GOT3 (cell line): ENCODE data around the gene NLK.

ENCODE experiments used
- DNase-seq: peaks from one replicate; lab custom pipeline; 2025; ENCODE audit warnings: mixed read lengths; lab: John Stamatoyannopoulos, UW

The NLK gene

DNA sequence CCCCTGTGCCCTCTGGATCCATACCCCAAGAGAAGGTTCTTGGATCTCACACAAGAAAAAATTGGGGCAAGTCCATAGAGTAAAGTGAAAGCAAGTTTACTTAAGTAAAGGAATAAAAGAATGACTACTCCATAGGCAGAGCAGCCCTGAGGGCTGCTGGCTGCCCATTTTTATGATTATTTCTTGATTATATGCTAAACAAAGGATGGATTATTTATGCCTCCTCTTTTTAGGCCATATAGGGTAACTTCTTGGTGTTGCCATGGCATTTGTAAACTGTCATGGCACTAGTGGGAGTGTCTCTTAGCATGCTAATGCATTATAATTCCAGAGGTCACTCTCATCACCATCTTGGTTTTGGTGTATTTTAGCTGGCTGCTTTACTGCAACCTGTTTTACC lies 70.8 kb downstream of the NLK start:
- DNase-seq = no peak

DNA sequence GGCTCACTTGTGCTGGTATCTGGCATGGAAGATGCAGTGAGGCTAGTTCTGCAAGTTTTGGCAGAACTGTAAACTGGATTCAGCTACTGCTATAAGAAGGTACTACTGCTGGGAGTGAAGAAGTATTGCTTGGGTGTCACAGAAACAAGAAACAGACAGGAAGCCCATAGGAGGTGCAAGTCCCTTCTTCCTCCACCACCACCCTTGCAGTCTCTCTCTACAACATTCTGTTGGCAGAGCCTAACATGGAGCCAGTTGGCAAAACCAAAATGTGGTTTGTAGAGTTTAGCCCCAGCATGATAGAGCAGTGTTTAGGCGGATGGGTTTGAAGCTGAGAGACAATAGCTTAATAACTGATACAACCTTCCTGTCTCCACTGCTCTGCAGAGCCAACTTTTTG lies 72.6 kb downstream of the NLK start:
- no peak for DNase-seq

DNA sequence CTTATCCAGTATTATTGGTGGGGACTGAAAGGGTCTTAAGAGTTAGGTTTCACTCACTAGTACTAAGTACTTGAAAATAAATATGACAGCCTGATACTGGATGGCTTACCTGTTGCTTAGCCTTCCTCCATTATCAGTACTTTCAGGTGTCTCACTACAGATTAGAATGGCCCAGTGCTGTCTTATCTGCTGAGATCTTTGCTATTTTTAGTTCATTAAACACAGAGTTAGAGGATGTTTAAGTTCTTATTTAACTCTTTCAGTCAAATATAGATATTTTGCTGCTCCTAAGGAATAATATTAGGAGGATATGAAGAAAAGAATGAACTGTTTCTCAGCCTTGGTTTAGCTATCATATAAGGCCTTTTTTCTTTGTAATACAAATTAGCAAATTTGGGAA lies 74.8 kb downstream of the NLK start:
- no peak for DNase-seq

DNA sequence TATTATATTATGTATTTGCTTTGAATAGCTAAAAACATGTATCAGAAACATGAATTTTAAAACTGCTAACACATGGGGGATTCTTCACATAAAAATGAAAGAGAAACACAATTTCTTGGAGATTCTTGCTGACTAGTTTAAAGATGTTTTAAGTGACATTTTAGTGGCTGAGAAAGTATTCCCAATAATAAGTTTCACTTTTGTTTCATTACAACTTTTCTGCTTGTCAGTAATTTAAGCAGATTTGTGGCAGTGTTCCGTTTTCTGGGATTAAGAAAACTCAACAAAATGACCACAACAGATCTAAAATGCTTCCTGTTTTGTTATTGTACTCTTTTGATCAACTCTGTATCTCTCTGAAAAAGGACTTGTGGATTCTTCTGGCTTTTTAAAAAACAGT lies 75.9 kb downstream of the NLK start:
- no peak for DNase-seq

GRCh38 chr17:28119046-28119445 lies 76.6 kb downstream of the NLK start:
- no peak for DNase-seq

DNA sequence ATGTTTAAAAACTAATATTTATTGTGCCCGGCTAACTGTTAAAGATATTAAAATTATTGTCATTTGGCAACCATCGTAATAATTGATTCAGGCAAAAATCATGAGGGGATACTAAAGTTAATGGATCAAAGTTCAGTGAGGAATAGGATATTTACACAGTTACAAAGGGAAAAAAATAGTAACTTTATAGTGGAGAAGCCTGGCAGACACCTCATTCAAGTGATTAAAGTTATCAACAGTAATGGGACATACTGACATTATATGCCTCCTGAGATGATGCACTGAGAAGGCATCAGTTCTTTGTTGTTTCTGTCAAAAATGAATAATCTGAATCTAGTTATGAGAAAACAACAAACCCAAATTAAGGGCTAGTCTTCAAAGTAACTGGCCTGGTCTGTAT lies 77.1 kb downstream of the NLK start:
- no peak for DNase-seq

DNA sequence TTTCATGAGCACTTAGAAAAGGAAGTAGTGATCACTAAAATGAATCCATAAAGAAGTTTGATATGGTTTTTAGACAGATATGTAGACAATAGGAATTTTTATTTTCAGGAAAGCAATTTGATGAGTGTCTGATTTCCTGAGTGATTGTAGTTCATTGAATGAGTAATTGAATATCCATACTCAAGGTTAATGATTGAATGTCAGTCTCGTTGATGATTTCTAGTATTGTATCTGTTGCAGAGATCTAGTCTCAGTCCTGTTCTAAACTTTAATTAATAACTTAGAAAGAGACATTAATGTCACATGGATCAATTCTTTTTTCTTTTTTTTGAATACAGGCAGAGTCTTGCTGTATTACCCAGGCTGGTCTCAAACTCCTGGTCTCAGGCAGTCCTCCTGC lies 78.3 kb downstream of the NLK start:
- DNase-seq = no peak

DNA sequence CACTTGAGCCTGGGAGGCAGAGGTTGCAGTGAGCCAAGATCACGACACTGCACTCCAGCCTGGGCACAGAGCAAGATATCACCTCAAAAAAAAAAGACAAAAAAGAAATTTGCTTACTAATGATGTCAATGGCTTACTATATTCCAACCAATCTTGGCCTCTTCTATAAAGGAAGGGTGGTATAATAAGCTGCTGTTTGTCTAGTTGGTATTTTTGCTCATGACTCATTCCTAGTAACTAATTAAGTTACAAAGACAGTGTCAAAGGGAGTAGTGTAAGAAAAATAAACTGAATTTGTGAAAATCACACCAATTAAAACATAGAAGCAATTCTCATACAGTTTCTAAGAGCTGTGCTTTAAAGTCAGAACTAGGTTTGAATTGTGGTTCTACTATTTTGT lies 82.5 kb downstream of the NLK start:
- no peak for DNase-seq

- no peak for DNase-seq
These were observed 83.3 kb downstream of the NLK start for GRCh38 chr17:28125526-28126378.

DNA sequence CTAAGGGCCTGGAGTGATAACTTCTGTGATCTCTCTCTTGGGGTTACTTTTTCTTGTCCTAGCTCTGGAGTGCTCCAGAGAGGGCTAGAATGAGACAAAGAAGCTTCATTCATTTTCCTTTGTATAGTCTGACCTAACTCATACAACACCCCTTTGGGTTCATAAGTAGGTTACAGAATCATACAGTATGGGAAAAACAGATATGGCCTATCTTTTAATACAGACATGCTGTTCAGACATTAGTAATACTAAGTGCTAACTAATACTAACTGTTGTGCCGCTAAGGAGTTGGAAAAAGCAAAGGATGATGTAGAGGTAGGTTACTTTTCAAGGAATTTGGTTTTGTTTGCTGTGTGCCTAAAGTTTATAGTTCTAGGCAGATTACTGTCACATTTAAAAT lies 84.7 kb downstream of the NLK start:
- DNase-seq = no peak

DNA sequence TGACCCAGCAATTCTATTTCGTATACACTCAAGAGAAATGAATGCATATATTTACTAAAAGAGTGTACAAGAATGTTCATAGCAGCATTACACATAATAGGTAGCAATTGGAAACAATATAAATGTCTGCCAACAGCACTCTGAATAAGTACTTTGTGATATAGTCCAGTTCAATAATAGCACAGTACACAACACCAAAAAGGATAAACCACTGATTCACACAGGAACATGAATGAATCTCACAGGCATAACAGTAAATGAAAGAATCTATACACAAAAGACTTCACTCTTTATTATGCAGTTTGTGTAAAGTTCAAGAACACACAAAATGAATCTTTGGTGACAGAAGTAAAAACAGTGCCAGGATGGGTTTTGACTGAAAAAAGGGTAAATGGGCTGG lies 86.3 kb downstream of the NLK start:
- no peak for DNase-seq

- DNase-seq = no peak
These were observed 88.0 kb downstream of the NLK start for GRCh38 chr17:28130472-28130871.

DNA sequence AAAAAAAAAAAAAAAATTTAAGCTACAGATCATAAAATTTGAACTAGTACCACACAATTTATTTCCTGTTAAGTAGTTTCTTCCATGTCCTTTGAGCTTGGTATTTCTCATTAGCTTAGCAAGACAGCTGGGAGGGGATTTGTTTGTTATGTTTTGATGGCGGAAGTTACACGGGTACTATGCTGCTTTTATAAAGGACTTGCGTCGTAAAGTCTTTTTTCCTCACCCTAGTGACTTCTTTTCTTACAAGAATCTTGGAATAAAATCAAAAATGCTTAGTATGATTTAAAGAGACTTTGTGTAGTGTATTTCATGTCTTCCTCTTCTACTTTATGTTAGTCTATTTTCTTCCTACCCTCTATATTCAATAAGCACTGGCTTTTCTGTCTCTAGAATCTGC lies 89.1 kb downstream of the NLK start:
- DNase-seq = no peak

GRCh38 chr17:28133562-28133970 lies 91.1 kb downstream of the NLK start:
- DNase-seq = no peak

DNA sequence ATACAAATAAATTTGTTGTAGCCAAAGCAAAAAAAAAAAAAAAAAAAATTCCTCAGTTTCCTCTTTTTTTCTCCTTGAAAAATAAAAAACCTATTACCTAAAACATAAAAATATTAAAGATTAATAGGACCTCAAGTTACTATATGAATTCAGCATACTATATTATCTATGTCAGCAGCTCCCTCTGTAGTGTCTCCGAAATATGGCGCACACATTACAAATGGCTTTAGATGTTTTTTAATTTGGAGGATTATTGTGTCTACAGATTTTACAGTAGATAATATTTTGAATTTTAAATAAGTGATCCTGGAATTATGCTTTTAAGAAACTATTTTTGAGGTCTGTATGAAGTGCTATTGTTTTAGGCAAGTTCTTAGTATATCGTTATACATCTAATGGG lies 94.4 kb downstream of the NLK start:
- no peak for DNase-seq

DNA sequence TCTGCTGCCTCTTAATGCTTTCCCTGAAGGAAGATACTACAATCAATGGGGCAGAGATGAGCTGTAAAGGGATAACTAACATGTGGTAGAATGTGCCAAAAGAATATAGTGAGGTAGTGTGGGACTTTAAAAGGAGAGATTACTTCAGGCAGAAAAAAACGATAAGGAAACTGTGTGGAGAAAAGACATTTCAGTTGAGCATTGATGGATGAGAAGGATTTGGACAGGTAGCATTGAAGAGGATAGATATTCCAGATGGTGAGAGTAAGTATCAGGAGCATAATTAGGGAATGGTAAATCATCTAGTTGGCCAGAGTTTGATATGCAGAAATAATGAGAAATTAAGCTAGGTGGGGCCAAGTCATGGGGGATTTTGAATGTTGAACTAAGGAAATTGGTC lies 97.3 kb downstream of the NLK start:
- DNase-seq = no peak

DNA sequence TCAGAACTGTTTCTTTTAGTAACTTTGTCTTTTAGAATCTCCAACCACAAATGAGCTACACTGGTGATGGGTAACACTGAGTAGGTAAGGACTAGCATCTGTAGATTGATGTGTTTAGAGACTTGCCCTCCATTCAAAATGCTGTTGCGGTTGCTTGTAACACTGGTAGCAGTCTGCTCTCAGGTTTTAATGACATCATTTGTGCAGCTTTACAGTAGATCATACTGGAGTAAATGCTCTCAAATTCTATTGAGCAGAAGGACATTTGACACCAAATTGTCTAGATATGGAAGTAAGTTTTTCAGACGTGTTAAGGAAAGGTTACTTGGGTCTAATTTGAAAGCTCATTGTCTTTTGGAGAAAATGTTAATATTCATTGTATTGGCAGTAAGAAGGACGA lies 98.8 kb downstream of the NLK start:
- no peak for DNase-seq

- DNase-seq = no peak
These were observed 99.3 kb downstream of the NLK start for GRCh38 chr17:28141773-28142172.

GRCh38 chr17:28142305-28142704 lies 99.8 kb downstream of the NLK start:
- DNase-seq = no peak

GRCh38 chr17:28144019-28144418 lies 101.5 kb downstream of the NLK start:
- no peak for DNase-seq

GRCh38 chr17:28145348-28145747 lies 102.9 kb downstream of the NLK start:
- no peak for DNase-seq

DNA sequence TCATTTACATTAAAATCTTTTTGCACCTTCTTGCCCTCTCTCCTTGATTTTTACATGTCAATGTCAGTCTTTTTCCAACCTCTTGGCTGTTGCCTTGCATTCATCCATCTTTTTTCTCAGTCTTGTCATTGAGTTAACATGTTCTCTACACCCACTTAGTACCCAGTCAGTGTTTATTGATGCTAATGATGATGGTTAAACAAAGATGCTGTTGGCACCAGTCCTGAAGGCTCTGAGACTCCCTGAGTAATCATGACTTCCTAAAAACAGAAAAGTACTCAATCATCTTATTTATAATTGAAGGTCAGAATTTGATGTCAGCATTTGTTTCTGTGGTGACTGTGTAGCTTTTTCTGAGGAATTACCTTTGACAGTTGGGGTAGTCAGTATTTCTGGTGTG lies 104.5 kb downstream of the NLK start:
- no peak for DNase-seq

DNA sequence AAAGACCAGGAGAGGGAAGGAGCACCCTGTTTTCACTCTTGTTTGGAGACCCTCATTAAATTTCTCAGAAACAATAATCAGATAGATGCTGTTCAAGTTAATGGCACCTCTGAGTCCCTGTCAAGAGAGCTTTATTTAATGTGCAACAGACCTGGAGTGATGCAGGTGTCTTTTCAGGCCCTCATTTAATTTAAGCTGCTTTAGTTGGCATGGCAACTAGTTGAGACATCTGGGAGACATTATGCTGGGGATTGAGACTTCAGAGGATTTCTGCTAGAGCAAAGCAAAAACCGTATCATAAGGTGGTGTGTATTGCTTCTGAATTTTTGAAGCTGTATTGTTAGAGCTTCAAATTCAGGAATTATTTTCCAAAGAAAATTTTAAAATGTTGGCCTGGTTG lies 108.5 kb downstream of the NLK start:
- no peak for DNase-seq

DNA sequence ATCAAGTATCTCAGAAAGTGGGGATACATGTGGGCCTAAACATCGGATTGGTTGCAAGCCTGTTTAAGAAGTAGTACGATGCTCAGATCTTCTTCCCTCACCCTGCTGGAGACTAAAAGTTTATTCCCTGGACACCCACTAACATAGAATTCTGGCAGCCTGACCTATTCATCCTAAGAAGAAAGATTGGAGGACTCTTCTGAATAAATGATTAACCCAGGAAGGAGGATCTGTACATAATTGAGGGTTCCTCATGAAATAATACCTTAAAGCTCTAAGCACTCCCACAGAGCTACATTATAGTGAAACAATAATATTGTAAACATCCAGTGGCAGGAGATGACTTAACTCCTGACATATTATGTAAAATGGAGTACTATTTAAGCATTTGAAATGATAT lies 111.7 kb downstream of the NLK start:
- DNase-seq = no peak
